ENCODE data around the gene FAXDC2.

The FAXDC2 gene

DNA sequence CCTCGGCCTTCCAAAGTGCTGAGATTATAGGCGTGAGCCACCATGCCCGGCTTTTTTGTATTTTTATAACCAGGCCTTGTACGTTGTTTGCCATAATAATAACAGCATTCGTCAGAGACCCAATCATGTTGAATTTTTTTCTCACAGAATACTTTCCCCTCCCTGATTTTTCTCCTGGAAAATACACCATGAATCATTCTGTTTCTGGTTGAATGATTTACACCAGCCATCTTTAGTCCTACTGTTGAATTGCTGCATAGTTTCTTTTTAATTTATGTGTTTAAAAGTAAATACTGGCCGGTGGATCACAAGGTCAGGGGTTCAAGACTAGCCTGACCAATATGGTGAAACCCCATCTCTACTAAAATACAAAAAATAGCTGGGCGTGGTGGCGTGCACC lies 11.5 kb upstream of the FAXDC2 start:
- H4K20me1 ChIP-seq (ENCODE audit: control insufficient read depth, insufficient read depth, low read depth, low read length), result peaks cover 30% of the 10 kb centered on the region
- peaks cover 40% of the 10 kb centered on the region for H3K4me1 ChIP-seq (ENCODE audit: control insufficient read depth, low read length)

DNA sequence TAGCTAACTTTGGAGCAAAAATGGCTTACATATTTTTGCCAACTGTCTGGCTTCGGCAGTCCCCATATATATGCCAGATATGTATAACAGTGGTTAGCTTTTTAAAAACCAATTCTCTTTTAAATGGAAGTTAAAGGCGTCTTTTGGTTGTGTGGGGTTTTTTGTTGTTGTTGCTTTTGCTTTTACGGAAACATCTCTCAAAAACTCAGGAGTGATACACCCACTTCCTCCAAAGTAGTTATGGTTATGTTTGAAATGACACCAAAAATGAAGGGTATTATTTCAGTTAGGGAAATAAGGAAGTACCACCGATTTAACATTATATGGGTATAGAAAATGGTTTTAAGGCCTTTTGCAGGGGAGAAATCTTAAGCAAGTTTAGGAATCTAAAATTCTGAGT lies 10.4 kb upstream of the FAXDC2 start:
- Histone ChIP-seq H4K20me1 (ENCODE audit: control insufficient read depth, insufficient read depth, low read depth, low read length) (peaks cover 30% of the 10 kb centered on the region), H3K27ac (ENCODE audit: low read depth, low read length) (no peak overlapping the region; the same call in 1 of the 2 replicates), H3K27me3 (ENCODE audit: control insufficient read depth, low read length) (no peaks in the 10 kb centered on the region), H3K79me2 (ENCODE audit: control insufficient read depth, low read length) (peaks cover 73% of the 10 kb centered on the region), H3F3A (ENCODE audit: control insufficient read depth, insufficient read depth) (peaks cover 14% of the 10 kb centered on the region), H3K4me3 (ENCODE audit: low read length) (peak overlapping the region; percentile 92), H3K9me3 (ENCODE audit: control insufficient read depth, insufficient read depth, low read length) (no peaks in the 10 kb centered on the region), H3K4me1 (ENCODE audit: control insufficient read depth, low read length) (peaks cover 42% of the 10 kb centered on the region), H3K4me2 (ENCODE audit: low read length) (peak overlapping the region; percentile 99), H3K36me3 (ENCODE audit: control insufficient read depth, low read length) (peaks cover 66% of the 10 kb centered on the region), H3K9me2 (replicated peaks; ENCODE audit: control insufficient read depth, low read length) (no peaks in the 10 kb centered on the region)
- TF ChIP-seq, protein P1, sequence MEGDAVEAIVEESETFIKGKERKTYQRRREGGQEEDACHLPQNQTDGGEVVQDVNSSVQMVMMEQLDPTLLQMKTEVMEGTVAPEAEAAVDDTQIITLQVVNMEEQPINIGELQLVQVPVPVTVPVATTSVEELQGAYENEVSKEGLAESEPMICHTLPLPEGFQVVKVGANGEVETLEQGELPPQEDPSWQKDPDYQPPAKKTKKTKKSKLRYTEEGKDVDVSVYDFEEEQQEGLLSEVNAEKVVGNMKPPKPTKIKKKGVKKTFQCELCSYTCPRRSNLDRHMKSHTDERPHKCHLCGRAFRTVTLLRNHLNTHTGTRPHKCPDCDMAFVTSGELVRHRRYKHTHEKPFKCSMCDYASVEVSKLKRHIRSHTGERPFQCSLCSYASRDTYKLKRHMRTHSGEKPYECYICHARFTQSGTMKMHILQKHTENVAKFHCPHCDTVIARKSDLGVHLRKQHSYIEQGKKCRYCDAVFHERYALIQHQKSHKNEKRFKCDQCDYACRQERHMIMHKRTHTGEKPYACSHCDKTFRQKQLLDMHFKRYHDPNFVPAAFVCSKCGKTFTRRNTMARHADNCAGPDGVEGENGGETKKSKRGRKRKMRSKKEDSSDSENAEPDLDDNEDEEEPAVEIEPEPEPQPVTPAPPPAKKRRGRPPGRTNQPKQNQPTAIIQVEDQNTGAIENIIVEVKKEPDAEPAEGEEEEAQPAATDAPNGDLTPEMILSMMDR (IDR thresholded peaks at IDR 0.05; ENCODE audit: low read depth, low read length, poor library complexity, severe bottlenecking), result no peak
- TF ChIP-seq EZH2phosphoT487 (IDR thresholded peaks at IDR 0.05; ENCODE audit: borderline replicate concordance, low read length), result no peak

More for the DNA sequence above, 11.5 kb upstream of the FAXDC2 start:
- Histone ChIP-seq H3K9me2 (replicated peaks; ENCODE audit: control insufficient read depth, low read length) (no peaks in the 10 kb centered on the region), H3K9me3 (ENCODE audit: control insufficient read depth, insufficient read depth, low read length) (no peaks in the 10 kb centered on the region), H3K27me3 (ENCODE audit: control insufficient read depth, low read length) (no peaks in the 10 kb centered on the region), H3K4me2 (ENCODE audit: low read length) (peak overlapping the region; percentile 2), H3K79me2 (ENCODE audit: control insufficient read depth, low read length) (peaks cover 78% of the 10 kb centered on the region), H3K27ac (ENCODE audit: low read depth, low read length) (no peak overlapping the region), H3F3A (ENCODE audit: control insufficient read depth, insufficient read depth) (peaks cover 14% of the 10 kb centered on the region), H3K36me3 (ENCODE audit: control insufficient read depth, low read length) (peaks cover 78% of the 10 kb centered on the region), H3K4me3 (ENCODE audit: low read length) (0 out of 2 replicates have a peak overlapping the region, but pooled peaks have one; percentile 8)
- TF ChIP-seq, protein P1 (IDR thresholded peaks at IDR 0.05; ENCODE audit: low read depth, low read length, poor library complexity, severe bottlenecking), result no peak
- no peak for TF ChIP-seq EZH2phosphoT487 (IDR thresholded peaks at IDR 0.05; ENCODE audit: borderline replicate concordance, low read length)

DNA sequence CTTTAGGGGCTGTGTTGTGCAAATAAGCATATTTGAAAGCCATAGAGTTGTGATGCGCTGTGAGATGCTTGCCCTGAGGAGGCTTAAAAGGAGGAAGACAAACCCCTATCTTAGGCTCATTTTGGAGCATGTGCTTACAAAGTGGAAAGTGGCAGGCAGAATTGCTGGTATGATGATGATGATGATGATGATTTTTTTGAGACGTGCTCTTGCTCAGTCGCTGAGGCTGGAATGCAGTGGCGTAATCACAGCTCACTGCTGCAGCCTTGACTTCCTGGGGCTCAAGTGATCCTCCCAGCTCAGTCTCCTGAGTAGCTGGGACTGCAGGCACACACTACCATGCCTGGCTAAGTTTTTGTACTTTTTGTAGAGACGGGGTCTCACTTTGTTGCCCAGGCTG lies 9.7 kb upstream of the FAXDC2 start:
- TF ChIP-seq, protein P1 (IDR thresholded peaks at IDR 0.05; ENCODE audit: low read depth, low read length, poor library complexity, severe bottlenecking), result no peak
- TF ChIP-seq EZH2phosphoT487 (IDR thresholded peaks at IDR 0.05; ENCODE audit: borderline replicate concordance, low read length), result no peak
- Histone ChIP-seq H3K9me2 (replicated peaks; ENCODE audit: control insufficient read depth, low read length) (no peaks in the 10 kb centered on the region), H3K27ac (ENCODE audit: low read depth, low read length) (peak overlapping the region; percentile 89), H4K20me1 (ENCODE audit: control insufficient read depth, insufficient read depth, low read depth, low read length) (peaks cover 30% of the 10 kb centered on the region), H3F3A (ENCODE audit: control insufficient read depth, insufficient read depth) (peaks cover 14% of the 10 kb centered on the region), H3K79me2 (ENCODE audit: control insufficient read depth, low read length) (peaks cover 67% of the 10 kb centered on the region), H3K4me3 (ENCODE audit: low read length) (peak overlapping the region; percentile 92), H3K36me3 (ENCODE audit: control insufficient read depth, low read length) (peaks cover 60% of the 10 kb centered on the region), H3K4me2 (ENCODE audit: low read length) (peak overlapping the region; percentile 99), H3K9me3 (ENCODE audit: control insufficient read depth, insufficient read depth, low read length) (no peaks in the 10 kb centered on the region), H3K4me1 (ENCODE audit: control insufficient read depth, low read length) (peaks cover 42% of the 10 kb centered on the region), H3K27me3 (ENCODE audit: control insufficient read depth, low read length) (no peaks in the 10 kb centered on the region)
